Mesodermal cell (in vitro differentiated cells): ENCODE measurements around the gene SCN10A.

ENCODE experiments used
- H3K27ac ChIP-seq: 2 replicates; pipeline ENCODE4 v1.7.0; 2013; ENCODE audit warnings: mild to moderate bottlenecking, low read depth, low read length, moderate library complexity; ENCODE audit not compliant: severe bottlenecking
- H3K36me3 ChIP-seq: 2 replicates; pipeline ENCODE4 v1.7.1; 2013; ENCODE audit warnings: mild to moderate bottlenecking, low read length, moderate library complexity; ENCODE audit not compliant: control insufficient read depth, insufficient read depth
- H3K4me1 ChIP-seq: one replicate; pipeline ENCODE4 v1.7.1; 2013; ENCODE audit warnings: mild to moderate bottlenecking, low read length; ENCODE audit not compliant: insufficient read depth, control insufficient read depth, poor library complexity, severe bottlenecking
- H3K4me3 ChIP-seq: 2 replicates; pipeline ENCODE4 v1.7.0; 2013; ENCODE audit warnings: low read length, control low read depth, mild to moderate bottlenecking; ENCODE audit not compliant: insufficient read depth, poor library complexity, severe bottlenecking; ENCODE audit errors: extremely low read depth
- H3K9me3 ChIP-seq: 2 replicates; pipeline ENCODE4 v1.7.1; 2013; ENCODE audit warnings: mild to moderate bottlenecking, low read length, moderate library complexity; ENCODE audit not compliant: control insufficient read depth
- WGBS, 2 experiments: methylation state at CpG; one replicate each; pipeline ENCODE4 v1.1.5; 2013; ENCODE audit warnings: missing lambda C conversion rate in 2 of 2; ENCODE audit not compliant: insufficient coverage in 2 of 2; 5-methylcytosine and 5-hydroxymethylcytosine counted together

SCN10A gene

DNA sequence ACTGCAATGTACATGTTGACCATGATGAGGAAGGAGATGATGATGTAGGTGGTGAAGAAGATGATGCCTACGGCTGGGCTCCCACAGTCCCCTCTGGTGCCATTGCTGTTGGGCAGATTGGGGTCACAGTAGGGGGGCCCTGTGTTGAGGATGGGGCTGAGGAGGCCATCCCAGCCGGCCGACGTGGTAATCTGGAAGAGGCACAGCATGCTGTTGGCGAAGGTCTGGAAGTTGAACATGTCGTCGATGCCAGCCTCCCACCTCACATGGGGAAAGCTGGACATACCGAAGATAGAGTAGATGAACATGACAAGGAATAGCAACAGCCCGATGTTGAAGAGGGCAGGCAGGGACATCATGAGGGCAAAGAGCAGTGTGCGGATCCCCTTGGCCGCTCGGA lies 118.0 kb downstream of the SCN10A start:
- Histone ChIP-seq H3K4me3 (no peak overlapping the region), H3K9me3 (no peaks in the 10 kb centered on the region), H3K4me1 (no peaks in the 10 kb centered on the region), H3K36me3 (no peaks in the 10 kb centered on the region), H3K27ac (no peak overlapping the region)
- WGBS, 2 experiments = 93 to 98% methylated on average over 9 to 11 of the region's 12 CpGs

DNA sequence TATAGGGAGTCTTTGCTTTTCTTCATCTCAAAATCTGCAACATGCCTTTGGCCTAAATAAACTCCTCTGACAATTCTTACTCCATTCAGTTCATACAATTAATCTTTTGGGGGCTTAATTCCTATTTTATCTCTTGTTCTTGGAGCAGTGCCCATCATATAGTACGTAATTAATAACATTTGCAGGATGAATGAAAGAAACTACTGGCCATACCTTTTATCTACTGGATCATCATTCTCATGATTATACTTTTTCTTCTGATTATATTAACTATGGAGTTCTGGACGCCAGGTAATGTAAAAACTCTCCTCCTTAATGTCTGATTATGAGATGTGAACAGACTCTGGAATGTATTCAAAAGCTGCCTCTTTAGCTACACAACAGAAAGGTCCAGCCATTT lies 120.0 kb downstream of the SCN10A start:
- WGBS, 2 experiments = no CpG with 5 or more reads among the region's 2 CpGs
- Histone ChIP-seq H3K36me3 (no peaks in the 10 kb centered on the region), H3K4me3 (no peak overlapping the region), H3K4me1 (no peaks in the 10 kb centered on the region), H3K27ac (no peak overlapping the region), H3K9me3 (no peaks in the 10 kb centered on the region)

DNA sequence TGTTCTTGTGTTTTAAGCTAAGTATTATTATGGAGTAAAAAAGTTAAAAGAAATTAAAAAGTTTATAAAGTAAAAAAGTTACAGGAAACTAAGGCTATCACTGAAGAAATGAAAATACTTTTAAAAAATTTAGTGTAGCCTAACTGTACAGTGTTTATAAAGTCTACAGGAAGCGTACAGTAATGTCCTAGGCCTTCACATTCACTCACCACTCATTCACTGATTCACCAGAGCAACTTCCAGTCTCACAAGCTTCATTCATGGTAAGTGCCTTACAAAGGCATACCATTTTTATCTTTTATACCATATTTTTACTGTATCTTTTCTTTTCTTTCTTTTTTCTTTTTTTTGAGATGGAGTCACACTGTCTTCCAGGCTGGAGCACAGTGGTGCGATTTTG lies 125.8 kb downstream of the SCN10A start:
- no peak overlapping the region for H3K27ac ChIP-seq
- H3K36me3 ChIP-seq = no peaks in the 10 kb centered on the region
- WGBS, 2 experiments = 93 to 100% methylated on average over 1 to 2 of the region's 2 CpGs
- H3K4me1 ChIP-seq = no peaks in the 10 kb centered on the region
- H3K9me3 ChIP-seq = no peaks in the 10 kb centered on the region
- no peak overlapping the region for H3K4me3 ChIP-seq

DNA sequence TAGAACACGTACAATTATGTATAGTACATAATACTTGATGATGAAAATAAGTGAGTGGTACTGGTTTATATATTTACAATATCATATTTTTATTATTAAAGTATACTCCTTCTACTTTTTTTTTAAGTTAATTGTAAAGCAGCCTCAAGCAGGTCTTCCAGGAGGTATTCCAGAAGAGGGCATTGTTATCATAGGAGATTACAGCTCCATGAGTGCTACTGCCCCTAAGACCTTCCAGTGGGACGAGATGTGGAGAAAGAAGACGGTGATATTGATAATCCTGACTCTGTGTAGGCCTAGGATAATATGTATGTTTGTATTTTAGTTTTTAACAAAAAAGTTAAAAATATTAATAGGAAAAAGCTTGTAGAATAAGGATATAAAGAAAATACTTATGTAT lies 126.2 kb downstream of the SCN10A start:
- WGBS, 2 experiments = 88 to 100% methylated on average over 2 of the region's 3 CpGs
- Histone ChIP-seq H3K9me3 (no peaks in the 10 kb centered on the region), H3K27ac (no peak overlapping the region), H3K4me1 (no peaks in the 10 kb centered on the region), H3K36me3 (no peaks in the 10 kb centered on the region), H3K4me3 (no peak overlapping the region)

DNA sequence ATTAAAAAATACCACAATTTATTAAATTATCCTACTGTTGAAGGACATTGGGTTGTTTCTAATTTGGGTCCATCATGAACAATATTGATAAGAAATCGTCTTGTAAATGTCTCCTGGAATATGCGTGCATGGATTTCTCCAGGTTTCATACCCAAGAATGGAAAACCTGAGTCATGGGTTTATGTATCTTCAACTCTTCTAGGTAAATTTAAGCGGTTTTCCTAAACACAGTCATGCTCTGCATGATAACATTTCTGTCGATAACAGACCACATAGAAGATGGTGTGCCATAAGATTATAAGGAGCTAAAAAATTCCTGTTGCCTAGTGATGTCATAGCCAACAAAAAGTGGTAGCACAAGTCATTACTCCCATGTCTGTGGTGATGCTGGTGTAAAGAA lies 126.7 kb downstream of the SCN10A start:
- WGBS, 2 experiments = 90 to 100% methylated on average over 2 to 4 of the region's 4 CpGs
- Histone ChIP-seq H3K9me3 (no peaks in the 10 kb centered on the region), H3K27ac (no peak overlapping the region), H3K36me3 (no peaks in the 10 kb centered on the region), H3K4me1 (no peaks in the 10 kb centered on the region), H3K4me3 (no peak overlapping the region)

DNA sequence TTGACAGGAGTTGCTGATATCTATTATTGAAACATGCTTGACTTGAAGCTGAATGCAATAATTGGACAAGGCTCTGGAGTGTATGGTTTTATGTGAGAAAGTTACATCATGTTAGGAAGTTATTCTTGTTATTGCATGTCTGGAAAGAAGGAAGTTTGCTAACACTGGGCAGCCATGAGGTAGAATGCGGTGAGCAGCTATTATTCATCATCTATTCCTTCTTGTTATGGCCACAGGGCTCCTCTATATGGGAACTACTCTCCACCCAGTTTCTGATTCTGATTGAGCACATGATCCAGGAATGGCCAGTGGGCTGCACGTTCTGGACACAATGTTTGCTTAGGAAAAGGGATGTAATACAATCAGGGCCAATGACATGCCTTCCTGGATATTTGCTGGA lies 128.7 kb downstream of the SCN10A start:
- no peak overlapping the region for H3K27ac ChIP-seq
- H3K4me3 ChIP-seq = no peak overlapping the region
- H3K4me1 ChIP-seq = no peaks in the 10 kb centered on the region
- H3K9me3 ChIP-seq = no peaks in the 10 kb centered on the region
- no peaks in the 10 kb centered on the region for H3K36me3 ChIP-seq
- WGBS, 2 experiments = 50 to 100% methylated on average over 1 to 2 of the region's 2 CpGs

DNA sequence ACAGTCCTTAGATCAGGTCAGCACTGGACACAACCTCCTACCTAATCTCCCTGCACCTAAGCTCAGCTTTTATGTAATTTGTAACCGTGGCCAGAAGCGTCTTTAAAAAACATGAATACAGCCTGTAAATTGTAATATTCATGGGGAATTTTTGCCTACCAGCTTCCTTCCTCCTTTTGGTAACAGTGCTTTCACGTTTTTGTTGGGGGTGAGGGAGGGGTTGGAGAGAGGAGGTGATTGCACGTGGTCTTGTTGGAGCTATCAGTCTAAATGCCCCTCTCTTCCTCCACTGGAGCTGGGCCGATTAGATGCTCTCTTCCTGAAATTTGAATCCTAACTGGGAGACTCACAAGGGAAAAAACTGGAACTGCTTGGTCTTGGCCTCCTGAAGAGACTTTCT lies 131.5 kb downstream of the SCN10A start:
- 80% methylated on average over 1 of the region's 5 CpGs; no CpG with 5 or more reads in 1 of the 2 experiments for WGBS, 2 experiments
- Histone ChIP-seq H3K36me3 (no peaks in the 10 kb centered on the region), H3K27ac (no peak overlapping the region), H3K4me3 (no peak overlapping the region), H3K4me1 (no peaks in the 10 kb centered on the region), H3K9me3 (no peaks in the 10 kb centered on the region)

DNA sequence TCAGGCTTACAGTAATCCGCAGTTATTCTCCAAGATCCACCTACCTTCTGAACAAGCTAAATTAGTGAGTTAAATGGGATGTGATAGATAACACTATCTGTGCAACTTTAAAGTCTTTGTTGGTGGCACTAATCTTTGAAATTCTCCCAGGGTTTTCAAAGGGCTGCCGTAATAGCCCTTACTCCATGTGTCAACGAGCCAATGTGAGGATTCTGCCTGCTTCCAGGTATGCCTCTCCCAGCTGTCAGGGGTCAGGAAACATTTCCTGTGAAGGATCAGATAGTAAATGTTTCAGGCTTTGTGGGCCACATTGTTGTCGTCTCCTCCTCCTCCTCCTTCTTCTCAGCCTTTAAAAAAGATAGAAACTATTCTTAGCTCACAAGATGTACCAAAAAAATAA lies 146.3 kb downstream of the SCN10A start:
- peaks cover 4% of the 10 kb centered on the region for H3K4me1 ChIP-seq
- H3K9me3 ChIP-seq = no peaks in the 10 kb centered on the region
- H3K4me3 ChIP-seq = no peak overlapping the region
- H3K36me3 ChIP-seq = no peaks in the 10 kb centered on the region
- WGBS, 2 experiments = 27 to 39% methylated on average over 2 to 3 of the region's 4 CpGs
- H3K27ac ChIP-seq = no peak overlapping the region

DNA sequence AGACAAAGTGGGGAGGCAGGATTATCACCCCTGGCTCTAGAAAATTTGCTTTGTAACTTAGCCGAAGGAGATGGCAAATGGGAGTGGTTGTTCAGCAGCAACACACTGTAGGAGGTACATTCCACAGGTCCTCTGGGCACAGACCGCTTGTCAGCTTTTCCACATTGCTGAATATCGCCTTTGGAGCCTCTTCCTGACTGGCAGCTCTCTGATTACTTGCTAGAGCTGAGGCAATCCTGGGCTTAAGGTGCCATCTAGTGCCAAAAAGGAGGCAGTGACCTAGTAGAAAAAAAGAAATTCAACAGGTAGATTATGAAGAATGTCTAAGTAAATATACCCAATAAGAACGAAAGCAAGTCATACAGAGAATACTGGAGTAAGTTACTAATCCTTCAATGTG lies 153.5 kb downstream of the SCN10A start:
- WGBS, 2 experiments = 13 to 14% methylated on average over 3 of the region's 4 CpGs
- Histone ChIP-seq H3K4me3 (no peak overlapping the region), H3K9me3 (peaks cover 5% of the 10 kb centered on the region), H3K4me1 (peaks cover 11% of the 10 kb centered on the region), H3K36me3 (no peaks in the 10 kb centered on the region), H3K27ac (no peak overlapping the region)

DNA sequence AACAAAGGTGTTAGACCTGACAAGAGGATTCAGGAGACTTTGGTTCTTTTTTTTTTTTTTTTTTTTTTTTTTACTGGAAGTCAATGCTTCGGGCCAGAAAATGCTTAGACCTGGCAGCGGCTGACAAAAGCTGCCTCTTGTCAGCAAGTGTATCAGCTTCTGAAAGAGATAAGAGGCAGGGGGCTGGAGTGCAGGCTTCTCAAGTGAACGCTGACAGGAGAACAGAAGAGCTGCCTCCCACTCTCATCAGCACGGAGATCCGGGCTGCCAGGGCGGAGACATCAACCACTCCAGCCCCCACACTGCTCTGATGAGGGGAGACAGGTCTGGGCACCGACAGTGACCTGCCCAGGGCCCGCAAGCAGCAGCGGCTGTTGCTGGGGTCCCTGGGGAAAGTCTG lies 157.2 kb downstream of the SCN10A start:
- peaks cover 11% of the 10 kb centered on the region for H3K4me1 ChIP-seq
- no peak overlapping the region for H3K27ac ChIP-seq
- no peaks in the 10 kb centered on the region for H3K36me3 ChIP-seq
- WGBS, 2 experiments = 29 to 44% methylated on average over 5 to 8 of the region's 9 CpGs
- no peak overlapping the region for H3K4me3 ChIP-seq
- H3K9me3 ChIP-seq = peaks cover 3% of the 10 kb centered on the region

DNA sequence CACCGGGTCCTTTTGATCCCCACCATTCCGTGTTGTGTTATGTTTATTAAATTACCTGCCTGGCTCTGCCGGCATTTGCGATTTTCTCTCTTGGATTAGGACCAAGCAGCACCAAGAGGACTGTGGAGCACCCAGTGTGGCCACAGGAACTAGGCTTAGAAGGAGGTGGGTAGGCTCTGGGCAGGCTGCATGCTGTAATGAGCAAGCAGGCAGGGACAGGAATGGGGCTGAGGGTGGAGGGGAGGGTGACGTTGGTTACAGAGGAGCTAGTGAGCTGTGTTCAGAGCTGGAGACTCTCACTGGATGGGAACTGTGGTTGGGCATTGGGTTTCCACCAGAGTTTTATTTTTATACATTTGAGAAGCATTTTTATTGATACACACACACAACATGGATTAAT lies 158.6 kb downstream of the SCN10A start:
- 73 to 79% methylated on average over 3 to 4 of the region's 5 CpGs for WGBS, 2 experiments
- peaks cover 11% of the 10 kb centered on the region for H3K4me1 ChIP-seq
- no peaks in the 10 kb centered on the region for H3K36me3 ChIP-seq
- no peaks in the 10 kb centered on the region for H3K9me3 ChIP-seq
- no peak overlapping the region for H3K27ac ChIP-seq
- no peak overlapping the region for H3K4me3 ChIP-seq
